ENCODE results near the gene OR6J1.

DNA sequence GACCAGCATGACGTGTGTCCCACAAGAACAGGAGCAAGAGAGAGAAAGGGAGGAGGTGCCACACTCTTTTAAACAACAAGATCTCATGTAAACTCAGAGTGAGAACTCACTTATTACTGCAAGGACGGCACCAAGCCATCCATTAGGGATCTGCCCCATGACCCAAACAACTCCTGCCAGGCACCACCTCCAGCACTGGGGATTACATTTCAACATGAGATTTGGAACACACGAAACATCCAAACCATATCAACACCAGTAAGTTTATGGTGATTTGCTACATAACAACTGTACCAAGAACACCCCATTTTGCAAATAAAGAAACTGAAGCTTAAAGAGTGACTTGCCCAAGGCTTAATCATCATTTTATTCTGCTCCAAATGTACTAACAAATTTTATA lies 23.7 kb upstream of the OR6J1 start:
- TF ChIP-seq CTCF (IDR thresholded peaks at IDR 0.05; ENCODE audit: borderline replicate concordance, extremely low read depth, low read length, poor library complexity, severe bottlenecking) (no peak), EZH2 (IDR thresholded peaks at IDR 0.05; ENCODE audit: borderline replicate concordance, low read depth, low read length, severe bottlenecking) (no peak)

Measured in DND-41 (cell line).